ENCODE results near the gene TMEM53. TPM values are rescaled to one million over a fixed set of nuclear protein-coding genes. Genes with fewer than 3 reads are reported as not detected.
A peak's percentile ranks its signal among the peaks of the same experiment; 100 is the strongest.

The TMEM53 gene
- total RNA-seq, 6 experiments from 2014 or later = 3.2 to 5.0 (median 4.4) TPM

DNA sequence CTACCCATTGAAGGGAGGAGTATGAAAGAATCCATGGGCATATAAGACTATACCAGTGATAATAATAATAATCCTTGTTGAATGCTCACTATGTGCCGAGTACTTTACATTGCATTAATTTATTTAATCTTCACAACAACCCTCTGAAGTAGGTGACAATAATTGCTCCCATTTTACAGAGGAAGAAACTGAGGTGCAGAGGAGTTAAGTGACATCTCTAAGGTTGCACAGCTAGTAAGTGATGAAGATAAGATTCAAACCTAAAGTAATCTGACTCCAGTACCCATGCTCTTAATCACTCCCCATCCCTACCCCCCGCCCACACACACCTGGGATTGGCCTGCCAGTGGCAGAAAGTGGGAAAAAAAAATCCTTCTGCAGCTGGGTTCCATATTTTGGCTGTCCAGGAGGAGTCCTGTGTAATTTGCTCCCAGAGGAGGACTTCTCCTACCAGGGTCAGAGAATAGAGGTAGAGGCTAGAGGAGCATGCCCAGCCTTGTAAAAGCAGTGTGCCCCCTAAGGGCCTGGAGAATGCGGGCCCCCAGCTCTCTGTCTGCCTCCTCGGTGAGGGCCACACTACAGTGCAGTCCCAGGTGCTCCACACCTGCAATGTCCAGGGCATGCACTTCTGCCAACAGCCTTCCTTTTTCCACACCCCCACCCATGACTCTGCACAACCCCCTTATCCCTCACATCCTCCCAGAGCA is 57.8 kb downstream of the TMEM53 start:
- peaks cover 56% of the 10 kb centered on the region for H3K4me1 Mint-ChIP-seq (ENCODE audit: low read depth)
- TF ChIP-seq, protein P1, sequence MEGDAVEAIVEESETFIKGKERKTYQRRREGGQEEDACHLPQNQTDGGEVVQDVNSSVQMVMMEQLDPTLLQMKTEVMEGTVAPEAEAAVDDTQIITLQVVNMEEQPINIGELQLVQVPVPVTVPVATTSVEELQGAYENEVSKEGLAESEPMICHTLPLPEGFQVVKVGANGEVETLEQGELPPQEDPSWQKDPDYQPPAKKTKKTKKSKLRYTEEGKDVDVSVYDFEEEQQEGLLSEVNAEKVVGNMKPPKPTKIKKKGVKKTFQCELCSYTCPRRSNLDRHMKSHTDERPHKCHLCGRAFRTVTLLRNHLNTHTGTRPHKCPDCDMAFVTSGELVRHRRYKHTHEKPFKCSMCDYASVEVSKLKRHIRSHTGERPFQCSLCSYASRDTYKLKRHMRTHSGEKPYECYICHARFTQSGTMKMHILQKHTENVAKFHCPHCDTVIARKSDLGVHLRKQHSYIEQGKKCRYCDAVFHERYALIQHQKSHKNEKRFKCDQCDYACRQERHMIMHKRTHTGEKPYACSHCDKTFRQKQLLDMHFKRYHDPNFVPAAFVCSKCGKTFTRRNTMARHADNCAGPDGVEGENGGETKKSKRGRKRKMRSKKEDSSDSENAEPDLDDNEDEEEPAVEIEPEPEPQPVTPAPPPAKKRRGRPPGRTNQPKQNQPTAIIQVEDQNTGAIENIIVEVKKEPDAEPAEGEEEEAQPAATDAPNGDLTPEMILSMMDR (IDR thresholded peaks at IDR 0.05) = no peak
- peak overlapping the region; percentile 87 for H3K4me3 Mint-ChIP-seq
- H3K36me3 Mint-ChIP-seq (ENCODE audit: low read depth) = no peaks in the 10 kb centered on the region
- H3K27me3 Mint-ChIP-seq (ENCODE audit: insufficient read depth) = peaks cover 2% of the 10 kb centered on the region
- H3K27ac Mint-ChIP-seq = peak overlapping the region; percentile 94
- H3K9me3 Mint-ChIP-seq = no peaks in the 10 kb centered on the region
- no peak for DNase-seq

DNA sequence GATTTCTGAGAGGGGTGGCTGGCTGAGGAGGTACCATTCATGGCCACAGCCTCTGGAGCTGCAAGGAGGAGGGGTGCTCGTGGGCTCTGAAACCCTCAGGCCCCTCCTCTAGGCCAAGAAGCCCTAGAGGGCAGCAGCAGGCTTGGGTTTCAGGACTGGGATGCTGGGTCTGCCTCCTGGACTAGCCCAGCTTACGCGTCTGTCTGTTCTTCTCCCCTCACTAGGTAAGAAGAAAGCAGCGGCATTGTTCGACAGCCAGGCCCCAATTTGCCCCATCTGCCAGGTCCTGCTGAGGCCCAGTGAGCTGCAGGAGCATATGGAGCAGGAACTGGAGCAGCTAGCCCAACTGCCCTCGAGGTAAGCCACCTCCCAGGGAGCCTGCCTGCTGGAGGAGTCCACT is 60.3 kb downstream of the TMEM53 start:
- Mint-ChIP-seq H3K4me1 (ENCODE audit: low read depth) (peaks cover 31% of the 10 kb centered on the region), H3K36me3 (ENCODE audit: low read depth) (no peaks in the 10 kb centered on the region), H3K9me3 (no peaks in the 10 kb centered on the region), H3K27me3 (ENCODE audit: insufficient read depth) (peaks cover 2% of the 10 kb centered on the region), H3K27ac (no peak overlapping the region), H3K4me3 (no peak overlapping the region)
- no peak for DNase-seq
- TF ChIP-seq, protein P1 (IDR thresholded peaks at IDR 0.05) = no peak

- no peak for DNase-seq
- Mint-ChIP-seq H3K4me1 (ENCODE audit: low read depth) (peaks cover 16% of the 10 kb centered on the region), H3K9me3 (no peaks in the 10 kb centered on the region), H3K36me3 (ENCODE audit: low read depth) (no peaks in the 10 kb centered on the region), H3K4me3 (no peak overlapping the region), H3K27ac (no peak overlapping the region), H3K27me3 (ENCODE audit: insufficient read depth) (no peaks in the 10 kb centered on the region; the same call in none of the 2 replicates)
- TF ChIP-seq, protein P1 (IDR thresholded peaks at IDR 0.05) = no peak
These were observed 62.4 kb downstream of the TMEM53 start for GRCh38 chr1:44611866-44612265.

DNA sequence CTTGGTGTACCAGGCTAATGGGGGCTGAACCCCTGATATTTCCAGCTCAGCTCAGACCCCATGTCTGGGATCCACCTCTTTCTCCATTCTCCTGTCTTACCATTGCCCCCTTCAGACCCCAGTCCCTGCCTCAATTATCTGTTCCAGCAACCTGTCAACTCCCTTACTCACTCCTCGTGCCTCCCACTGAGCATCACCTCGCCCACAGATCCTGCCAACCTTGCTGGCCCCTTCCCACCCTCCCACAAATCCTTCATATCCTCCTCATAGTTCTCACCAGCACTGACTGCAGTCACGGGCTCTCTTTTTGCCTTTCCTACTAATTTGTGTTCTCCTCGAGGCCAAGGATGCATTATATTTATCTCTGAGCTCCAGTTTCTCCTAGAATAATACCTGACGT is 62.9 kb downstream of the TMEM53 start:
- H3K4me1 Mint-ChIP-seq (ENCODE audit: low read depth) = peaks cover 16% of the 10 kb centered on the region
- H3K27me3 Mint-ChIP-seq (ENCODE audit: insufficient read depth) = no peaks in the 10 kb centered on the region; the same call in none of the 2 replicates
- no peaks in the 10 kb centered on the region for H3K9me3 Mint-ChIP-seq
- DNase-seq = no peak
- H3K4me3 Mint-ChIP-seq = no peak overlapping the region
- H3K27ac Mint-ChIP-seq = no peak overlapping the region
- no peaks in the 10 kb centered on the region for H3K36me3 Mint-ChIP-seq (ENCODE audit: low read depth)
- TF ChIP-seq, protein P1 (IDR thresholded peaks at IDR 0.05) = no peak

DNA sequence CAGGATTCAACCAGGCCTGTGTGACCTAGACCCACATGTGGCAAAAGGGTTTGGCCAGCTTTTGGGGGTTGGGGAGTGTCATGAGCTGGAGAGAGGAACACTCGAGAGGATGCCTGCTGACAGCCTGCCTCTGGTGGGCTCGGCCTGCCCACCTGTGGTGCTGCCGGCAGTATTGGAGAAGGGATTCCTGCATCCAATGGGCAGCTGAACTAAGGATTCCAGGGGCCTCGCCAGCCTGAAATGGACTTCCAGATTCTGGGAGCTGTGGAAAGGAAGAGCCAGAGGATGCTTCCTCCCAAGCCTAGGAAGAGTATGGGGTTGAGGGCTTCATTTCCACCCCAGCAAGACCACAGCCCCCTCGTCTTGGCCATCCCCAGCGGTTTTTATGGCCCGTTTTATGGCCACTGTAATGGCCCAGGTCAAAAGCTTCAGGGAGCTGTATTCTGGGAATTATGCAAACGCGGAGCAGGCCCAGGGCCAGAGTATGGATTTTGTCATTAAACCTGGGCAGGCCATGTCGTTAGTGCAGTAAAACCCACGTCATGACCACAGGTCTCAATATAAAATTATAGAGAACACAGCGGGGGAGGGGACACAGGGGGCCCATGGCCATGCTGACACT is 63.6 kb downstream of the TMEM53 start:
- TF ChIP-seq, protein P1 (IDR thresholded peaks at IDR 0.05) = no peak
- no peak for DNase-seq
- H3K9me3 Mint-ChIP-seq = no peaks in the 10 kb centered on the region
- peaks cover 16% of the 10 kb centered on the region for H3K4me1 Mint-ChIP-seq (ENCODE audit: low read depth)
- no peaks in the 10 kb centered on the region; the same call in none of the 2 replicates for H3K27me3 Mint-ChIP-seq (ENCODE audit: insufficient read depth)
- no peak overlapping the region for H3K4me3 Mint-ChIP-seq
- H3K36me3 Mint-ChIP-seq (ENCODE audit: low read depth) = no peaks in the 10 kb centered on the region
- H3K27ac Mint-ChIP-seq = no peak overlapping the region
